SKM-1 (cell line): ENCODE data around the gene ABCA7.

ENCODE experiments used
- DNase-seq: peaks from one replicate; lab custom pipeline; 2025; ENCODE audit not compliant: unreplicated experiment; lab: John Stamatoyannopoulos, UW

The ABCA7 gene

DNA sequence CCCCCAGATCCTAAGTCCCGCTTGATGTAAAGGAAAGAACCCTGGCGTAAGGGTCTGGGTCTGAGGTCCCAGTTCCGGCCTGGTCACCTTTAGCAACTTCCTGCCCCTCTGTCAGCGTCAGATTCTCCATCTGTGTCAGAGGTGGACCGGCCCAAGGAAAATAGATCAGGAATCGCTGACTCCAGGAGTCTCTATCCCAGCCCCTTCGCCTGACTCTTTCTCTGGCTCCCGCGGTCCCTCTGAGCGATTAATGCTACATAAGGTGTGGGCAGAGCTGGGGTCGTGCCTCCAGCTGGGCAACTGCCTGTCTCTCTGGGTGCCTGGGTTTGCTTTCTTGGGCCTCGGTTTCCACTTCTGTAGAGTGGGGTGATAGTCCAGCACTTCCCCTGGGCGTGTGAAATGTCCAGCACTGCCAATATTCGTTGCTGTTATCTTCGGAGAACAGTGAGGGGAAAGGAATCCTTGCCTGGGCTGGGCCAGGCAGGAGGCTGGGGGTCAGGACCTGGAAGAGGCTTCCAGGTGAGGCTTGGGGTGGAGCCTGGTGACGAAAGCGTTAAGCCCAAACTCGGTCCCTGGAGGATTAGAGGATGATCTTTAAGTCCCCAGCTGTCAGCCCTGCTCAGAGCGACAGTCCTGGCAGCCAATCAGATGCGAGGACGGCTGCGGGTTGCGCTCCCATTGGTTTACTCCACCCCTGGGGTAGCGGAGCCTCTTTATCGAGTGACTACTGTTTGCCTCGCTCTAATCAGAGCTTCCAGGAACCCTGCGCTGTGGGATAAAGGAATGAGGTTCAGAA, 767 bp downstream of the ABCA7 start:
- peak; percentile 42 for DNase-seq

DNA sequence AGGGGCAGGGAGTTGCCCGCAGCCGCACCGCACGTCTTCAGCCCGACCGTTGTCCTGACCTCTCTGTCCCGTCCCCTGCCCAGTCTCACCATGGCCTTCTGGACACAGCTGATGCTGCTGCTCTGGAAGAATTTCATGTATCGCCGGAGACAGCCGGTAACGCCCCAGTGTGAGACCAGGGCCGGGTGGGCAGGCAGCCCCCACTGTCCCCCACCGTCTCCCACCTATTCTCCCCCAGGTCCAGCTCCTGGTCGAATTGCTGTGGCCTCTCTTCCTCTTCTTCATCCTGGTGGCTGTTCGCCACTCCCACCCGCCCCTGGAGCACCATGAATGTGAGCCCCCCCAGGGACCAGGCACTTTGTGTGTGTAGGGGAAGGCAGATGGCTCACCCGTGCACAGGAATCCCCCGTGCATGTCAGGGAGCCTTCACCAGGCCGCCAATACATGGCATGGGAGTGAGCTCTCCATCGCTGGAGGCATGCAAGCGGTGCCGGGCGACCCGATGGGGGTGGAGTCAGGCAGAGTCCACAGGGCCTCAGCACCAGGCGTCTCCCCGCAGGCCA, 1.4 kb downstream of the ABCA7 start:
- DNase-seq: no peak

DNA sequence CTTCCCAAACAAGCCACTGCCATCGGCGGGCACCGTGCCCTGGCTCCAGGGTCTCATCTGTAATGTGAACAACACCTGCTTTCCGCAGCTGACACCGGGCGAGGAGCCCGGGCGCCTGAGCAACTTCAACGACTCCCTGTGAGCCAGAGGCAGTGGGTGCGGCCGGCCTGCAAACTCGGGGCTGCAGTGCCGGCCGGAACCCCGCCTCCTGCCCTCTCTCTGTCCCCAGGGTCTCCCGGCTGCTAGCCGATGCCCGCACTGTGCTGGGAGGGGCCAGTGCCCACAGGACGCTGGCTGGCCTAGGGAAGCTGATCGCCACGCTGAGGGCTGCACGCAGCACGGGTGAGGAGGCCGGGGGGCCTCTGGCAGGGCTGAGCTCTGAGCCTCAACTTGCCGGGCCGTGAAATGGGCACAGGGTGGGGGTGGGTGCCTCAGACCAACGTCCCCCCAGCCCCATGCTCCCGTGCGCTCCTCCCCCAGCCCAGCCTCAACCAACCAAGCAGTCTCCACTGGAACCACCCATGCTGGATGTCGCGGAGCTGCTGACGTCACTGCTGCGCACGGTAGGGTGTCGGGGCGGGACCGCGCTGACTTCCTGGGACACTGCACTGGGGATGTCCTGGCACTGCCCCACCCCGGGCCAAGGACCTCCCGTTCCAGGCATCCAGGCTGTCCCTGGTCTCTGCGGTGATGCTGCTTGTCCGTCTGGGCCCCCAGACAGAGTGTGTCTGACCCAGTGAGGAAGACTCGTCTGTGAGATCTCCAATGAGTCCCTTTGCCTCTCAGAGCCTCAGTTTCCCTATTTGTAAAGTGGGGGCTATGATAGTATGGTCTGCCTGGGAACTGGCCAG, 2.2 kb downstream of the ABCA7 start:
- no peak for DNase-seq

DNA sequence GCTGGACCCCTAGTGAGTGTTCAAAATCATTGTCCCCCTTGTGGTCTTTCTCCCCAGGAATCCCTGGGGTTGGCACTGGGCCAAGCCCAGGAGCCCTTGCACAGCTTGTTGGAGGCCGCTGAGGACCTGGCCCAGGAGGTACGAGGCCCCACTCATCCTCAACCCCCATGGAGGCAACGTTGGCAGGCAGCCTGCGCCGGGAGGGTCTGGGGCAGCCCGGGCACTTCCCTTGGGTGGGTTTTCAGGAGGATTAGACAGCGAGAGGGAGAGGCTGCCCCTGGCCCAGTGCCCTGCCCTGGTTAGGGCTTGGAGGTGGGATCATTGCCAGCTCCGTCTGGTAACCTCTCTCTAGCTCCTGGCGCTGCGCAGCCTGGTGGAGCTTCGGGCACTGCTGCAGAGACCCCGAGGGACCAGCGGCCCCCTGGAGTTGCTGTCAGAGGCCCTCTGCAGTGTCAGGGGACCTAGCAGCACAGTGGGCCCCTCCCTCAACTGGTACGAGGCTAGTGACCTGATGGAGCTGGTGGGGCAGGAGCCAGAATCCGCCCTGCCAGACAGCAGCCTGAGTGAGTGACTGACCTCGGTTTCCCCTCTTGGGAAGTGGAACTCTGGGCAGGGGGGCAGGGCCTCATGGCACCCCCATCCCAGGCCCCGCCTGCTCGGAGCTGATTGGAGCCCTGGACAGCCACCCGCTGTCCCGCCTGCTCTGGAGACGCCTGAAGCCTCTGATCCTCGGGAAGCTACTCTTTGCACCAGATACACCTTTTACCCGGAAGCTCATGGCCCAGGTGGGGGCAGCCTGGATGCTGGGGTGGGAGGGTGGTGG, 3.0 kb downstream of the ABCA7 start:
- no peak for DNase-seq

DNA sequence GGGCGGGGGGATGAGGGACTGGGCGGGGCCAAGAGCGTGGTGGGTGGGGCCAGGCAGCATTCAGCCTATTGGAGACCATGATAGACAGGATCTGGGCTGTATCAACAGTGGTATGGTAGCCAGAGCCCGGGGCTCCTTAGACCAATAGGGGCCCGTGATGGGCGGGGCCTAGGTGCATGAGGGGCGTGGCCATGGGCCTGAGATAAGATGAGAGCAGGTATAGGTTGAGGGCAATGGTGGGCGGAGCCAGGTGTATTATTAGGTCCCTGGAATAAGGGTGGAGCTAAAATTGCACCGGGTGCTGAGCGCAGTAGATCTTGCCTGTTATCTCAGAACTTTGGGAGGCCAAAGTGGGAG, 5.3 kb downstream of the ABCA7 start:
- peak; percentile 62 for DNase-seq

DNA sequence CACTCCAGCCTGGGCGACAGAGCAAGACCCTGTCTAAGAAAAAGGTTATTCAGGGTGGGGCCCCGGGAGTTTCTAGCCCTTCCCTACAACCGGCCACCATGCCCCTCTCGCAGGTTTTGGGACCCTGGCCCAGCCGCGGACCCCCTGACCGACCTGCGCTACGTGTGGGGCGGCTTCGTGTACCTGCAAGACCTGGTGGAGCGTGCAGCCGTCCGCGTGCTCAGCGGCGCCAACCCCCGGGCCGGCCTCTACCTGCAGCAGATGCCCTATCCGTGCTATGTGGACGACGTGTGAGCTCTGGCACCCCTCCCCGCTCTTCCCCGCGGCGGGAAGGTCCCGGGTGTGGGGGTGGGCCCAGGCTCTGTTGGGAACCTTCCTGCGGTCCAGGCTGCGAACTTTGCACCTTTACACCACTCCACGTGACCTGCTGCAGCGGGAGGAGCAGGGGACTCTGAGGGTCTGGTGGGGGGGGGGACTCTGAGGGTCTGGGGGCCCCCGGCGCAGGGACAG, 6.3 kb downstream of the ABCA7 start:
- DNase-seq: no peak

DNA sequence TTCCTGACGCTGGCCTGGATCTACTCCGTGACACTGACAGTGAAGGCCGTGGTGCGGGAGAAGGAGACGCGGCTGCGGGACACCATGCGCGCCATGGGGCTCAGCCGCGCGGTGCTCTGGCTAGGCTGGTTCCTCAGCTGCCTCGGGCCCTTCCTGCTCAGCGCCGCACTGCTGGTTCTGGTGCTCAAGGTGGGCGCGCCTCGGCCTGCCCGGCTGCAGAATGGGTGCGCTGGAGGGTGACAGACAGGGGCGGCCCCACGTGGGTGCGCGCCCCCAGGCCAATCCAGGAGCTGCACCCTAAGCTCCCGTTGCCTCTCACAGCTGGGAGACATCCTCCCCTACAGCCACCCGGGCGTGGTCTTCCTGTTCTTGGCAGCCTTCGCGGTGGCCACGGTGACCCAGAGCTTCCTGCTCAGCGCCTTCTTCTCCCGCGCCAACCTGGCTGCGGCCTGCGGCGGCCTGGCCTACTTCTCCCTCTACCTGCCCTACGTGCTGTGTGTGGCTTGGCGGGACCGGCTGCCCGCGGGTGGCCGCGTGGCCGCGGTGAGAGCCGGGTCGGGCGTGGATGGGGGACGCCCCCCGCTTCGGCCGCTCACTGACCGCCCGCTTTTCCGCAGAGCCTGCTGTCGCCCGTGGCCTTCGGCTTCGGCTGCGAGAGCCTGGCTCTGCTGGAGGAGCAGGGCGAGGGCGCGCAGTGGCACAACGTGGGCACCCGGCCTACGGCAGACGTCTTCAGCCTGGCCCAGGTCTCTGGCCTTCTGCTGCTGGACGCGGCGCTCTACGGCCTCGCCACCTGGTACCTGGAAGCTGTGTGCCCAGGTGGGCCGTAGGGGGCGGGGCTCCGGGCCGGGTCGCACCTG, 7.2 kb downstream of the ABCA7 start:
- DNase-seq: no peak

DNA sequence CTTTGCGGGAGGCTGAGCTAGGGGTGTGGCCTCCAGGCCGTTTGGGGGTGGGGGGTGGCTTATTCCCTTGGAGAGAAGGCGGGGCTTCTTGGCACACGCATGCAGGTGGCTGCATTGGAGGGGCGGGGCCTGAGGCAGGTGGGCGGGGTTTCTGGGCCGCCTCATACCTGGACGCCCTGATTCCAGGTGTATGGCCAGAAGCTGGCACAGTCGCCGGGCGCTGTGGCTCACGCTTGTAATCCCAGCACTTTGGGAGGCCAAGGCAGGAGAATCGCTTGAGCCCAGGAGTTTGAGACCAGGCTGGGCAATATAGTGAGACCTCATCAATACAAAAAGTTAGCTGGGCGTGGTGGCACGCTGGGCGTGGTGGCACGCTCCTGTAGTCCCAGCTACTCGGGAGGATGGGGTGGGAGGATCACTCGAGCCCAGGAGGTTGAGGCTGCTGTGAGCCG, 7.8 kb downstream of the ABCA7 start:
- no peak for DNase-seq

DNA sequence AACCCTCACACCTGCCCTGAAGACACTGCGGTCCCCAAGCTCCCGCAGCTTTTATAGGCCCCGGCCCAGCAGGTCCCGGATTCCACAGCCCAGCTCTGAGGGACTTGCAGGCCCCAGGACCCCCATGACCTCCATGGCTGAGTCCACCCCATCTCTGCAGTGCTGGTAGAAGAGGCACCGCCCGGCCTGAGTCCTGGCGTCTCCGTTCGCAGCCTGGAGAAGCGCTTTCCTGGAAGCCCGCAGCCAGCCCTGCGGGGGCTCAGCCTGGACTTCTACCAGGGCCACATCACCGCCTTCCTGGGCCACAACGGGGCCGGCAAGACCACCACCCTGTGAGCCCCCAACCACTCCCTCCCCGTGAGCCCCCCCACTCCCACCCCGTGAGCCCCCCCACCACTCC, 9.2 kb downstream of the ABCA7 start:
- no peak for DNase-seq

DNA sequence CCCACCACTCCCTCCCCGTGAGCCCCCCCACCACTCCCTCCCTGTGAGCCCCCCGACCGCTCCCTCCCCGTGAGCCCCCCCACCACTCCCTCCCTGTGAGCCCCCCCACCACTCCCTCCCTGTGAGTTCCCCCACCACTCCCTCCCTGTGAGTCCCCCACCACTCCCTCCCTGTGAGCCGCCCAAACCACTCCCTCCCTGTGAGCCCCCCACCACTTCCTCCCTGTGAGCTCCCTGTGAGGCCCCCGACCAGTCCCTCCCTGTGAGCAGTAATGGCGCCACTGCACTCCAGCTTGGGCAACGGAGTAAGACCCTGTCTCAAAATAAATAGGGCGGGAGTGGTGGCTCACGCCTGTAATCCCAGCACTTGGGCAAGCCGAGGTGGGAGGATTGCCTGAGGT, 9.9 kb downstream of the ABCA7 start:
- DNase-seq: no peak

DNA sequence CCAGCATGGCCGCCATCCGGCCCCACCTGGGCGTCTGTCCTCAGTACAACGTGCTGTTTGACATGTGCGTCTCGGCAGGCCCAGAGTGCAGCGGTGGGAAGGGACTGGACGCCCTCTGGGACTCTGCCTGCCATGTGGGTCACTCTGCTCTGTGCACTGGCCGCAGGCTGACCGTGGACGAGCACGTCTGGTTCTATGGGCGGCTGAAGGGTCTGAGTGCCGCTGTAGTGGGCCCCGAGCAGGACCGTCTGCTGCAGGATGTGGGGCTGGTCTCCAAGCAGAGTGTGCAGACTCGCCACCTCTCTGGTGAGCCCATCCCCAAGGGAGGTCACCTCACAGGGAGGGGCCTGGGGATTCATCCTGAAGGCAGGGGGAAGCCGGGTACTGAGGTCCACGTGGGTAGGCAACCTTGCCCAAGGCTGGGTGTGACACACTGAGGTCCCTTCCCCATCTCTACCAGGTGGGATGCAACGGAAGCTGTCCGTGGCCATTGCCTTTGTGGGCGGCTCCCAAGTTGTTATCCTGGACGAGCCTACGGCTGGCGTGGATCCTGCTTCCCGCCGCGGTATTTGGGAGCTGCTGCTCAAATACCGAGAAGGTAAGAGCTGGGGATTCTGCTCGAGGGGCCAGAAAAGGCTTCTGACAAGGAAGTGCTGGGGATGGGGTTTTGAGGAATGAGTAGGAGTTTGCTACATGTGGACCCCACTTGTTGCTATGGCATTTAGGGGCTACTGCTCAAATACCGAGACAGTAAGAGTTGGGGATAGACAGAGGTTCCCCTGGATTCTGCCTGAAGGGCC, 11.3 kb downstream of the ABCA7 start:
- no peak for DNase-seq

DNA sequence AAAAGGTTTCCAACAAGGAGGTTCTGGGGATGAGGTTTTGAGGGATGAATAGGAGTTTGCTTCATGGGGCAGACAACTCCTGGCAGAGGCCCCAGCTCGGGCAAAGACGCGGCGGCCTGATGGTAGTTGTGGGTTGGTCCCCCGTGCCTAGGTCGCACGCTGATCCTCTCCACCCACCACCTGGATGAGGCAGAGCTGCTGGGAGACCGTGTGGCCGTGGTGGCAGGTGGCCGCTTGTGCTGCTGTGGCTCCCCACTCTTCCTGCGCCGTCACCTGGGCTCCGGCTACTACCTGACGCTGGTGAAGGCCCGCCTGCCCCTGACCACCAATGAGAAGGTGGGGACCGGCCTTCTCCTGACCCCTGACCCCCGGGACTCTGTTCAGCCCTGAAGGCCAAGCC, 11.9 kb downstream of the ABCA7 start:
- DNase-seq: no peak

DNA sequence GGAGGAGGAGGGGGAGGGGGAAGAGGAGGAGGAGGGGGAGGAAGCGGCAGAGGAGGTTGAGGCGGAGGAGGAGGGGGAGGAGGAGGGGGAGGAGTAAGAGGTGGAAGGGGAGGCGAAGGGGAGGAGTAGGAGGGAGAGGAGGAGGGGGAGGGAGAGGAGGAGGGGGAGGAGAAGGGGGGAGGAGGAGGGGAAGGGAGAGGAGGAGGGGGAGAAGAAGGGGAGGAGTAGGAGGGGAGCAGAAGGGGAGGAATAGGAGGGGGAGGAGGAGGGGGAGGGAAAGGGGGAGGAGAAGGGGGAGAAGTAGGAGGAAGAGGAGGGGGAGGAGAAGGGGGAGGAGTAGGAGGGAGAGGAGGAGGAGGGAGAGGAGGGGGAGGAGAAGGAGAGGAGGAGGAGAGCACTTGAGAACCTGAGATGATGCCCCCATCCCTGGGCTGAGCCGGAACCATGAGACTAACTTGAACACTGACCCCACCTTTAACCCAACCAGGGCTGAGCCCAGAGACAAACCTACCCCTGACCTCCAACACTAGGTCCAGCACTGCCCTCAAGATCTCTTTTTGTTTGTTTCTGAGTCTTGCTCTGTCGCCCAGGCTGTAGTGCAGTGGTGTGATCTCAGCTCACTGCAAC, 12.6 kb downstream of the ABCA7 start:
- DNase-seq: no peak

DNA sequence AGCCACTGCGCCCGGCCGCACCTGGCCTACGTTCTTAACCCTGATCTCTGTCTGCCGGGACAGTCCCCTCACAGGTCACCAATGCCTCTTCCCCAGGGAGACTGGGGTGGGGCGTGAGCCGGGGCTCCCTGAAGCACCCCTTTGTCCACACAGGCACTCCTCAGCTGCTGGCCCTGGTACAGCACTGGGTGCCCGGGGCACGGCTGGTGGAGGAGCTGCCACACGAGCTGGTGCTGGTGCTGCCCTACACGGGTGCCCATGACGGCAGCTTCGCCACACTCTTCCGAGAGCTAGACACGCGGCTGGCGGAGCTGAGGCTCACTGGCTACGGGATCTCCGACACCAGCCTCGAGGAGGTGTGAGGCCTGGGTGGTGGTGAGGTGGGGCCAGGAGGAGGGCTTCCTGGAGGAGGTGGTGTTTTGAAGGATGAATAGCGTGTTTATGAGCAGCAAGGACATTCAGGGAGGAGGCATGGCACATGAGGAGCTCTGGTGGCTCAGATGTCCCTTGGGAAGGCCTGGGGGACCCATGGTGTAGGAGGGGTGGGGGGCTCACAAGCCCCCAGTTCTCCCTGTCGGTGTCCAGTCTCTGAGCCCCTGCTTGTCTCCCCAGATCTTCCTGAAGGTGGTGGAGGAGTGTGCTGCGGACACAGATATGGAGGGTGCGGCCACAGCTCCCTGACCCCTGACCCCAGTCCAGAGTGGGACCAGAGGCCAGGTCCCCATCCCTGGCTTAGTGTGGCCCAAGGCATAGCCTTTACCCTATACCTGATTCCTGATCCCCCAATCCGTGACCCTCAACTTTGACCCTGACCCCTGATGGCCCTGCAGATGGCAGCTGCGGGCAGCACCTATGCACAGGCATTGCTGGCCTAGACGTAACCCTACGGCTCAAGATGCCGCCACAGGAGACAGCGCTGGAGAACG, 13.5 kb downstream of the ABCA7 start:
- DNase-seq: no peak

DNA sequence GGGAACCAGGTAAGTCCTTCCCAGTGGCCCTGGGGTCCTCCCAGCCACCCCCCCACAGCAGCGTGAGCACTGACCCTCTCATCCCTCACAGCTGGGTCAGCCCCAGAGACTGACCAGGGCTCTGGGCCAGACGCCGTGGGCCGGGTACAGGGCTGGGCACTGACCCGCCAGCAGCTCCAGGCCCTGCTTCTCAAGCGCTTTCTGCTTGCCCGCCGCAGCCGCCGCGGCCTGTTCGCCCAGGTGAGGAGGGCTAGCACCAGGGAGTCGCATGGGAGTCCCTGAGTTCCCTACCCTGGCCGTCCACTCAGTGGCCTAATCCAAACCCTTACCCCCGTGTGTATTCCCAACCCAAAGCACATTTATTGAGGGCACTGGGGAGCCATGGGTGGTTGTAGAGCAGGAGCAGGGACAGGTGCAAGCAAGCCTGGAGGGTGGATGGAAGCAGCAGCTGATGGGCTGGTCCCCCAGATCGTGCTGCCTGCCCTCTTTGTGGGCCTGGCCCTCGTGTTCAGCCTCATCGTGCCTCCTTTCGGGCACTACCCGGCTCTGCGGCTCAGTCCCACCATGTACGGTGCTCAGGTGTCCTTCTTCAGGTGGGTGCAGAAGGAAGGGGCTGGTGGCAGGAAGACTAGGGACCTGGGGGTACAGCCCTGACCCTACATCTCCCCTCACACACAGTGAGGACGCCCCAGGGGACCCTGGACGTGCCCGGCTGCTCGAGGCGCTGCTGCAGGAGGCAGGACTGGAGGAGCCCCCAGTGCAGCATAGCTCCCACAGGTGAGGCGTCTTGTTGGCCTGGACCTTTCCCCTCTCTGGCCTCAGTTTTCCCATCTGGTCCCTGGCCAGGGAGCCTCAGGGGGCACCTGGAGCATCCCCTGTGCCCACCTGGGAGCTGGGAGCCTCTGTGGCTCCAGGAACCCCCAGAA, 14.5 kb downstream of the ABCA7 start:
- DNase-seq: no peak

DNA sequence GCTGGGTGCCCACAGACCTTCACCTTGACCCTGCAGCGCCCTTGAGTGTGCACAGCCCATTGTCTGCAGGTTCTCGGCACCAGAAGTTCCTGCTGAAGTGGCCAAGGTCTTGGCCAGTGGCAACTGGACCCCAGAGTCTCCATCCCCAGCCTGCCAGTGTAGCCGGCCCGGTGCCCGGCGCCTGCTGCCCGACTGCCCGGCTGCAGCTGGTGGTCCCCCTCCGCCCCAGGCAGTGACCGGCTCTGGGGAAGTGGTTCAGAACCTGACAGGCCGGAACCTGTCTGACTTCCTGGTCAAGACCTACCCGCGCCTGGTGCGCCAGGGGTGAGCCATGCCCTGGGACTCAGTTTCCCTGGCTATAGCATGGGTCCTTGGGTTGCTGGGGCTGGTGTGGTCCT, 15.1 kb downstream of the ABCA7 start:
- DNase-seq: no peak
